A549 (cell line): Measurements from ENCODE around the gene SNRK. TPM values are rescaled to one million over a fixed set of nuclear protein-coding genes. Genes with fewer than 3 reads are reported as not detected.

ENCODE experiments used
- ATAC-seq, 2 experiments: fragments of 200-7000 bp in 1 of 2; fragments of >200 bp in 1 of 2; cut with Nextera tagmentation in 1 of 2; cut with Tn5 transposase in 1 of 2; 3 replicates each; pipeline versions ENCODE4 v1.8.0 to v1.9.1; 2018 to 2020; ENCODE audit warnings: mild to moderate bottlenecking in 1 of 2, moderate library complexity in 1 of 2
- CTCF ChIA-PET: fragments of 300-600 bp; sonication (Branson Sonifier 250); formaldehyde crosslinking; extraction: SDS; loops from one replicate; lab custom pipeline; 2021; ENCODE audit warnings: antibody characterized with exemption, inconsistent platforms; lab: Yijun Ruan, JAX
- POLR2A ChIA-PET: fragments of 350-600 bp; formaldehyde crosslinking; extraction: SDS; loops from one replicate; lab custom pipeline; 2021; ENCODE audit warnings: antibody characterized with exemption, inconsistent platforms; lab: Yijun Ruan, JAX
- DNase-seq, 2 experiments: peaks; one replicate each; pipeline versions ENCODE4 v3.0.0 to v3.0.0-alpha.2; 2011 to 2016; ENCODE audit warnings: low read depth in 1 of 2, low spot score in 1 of 2
- FAIRE-seq: peaks from 2 replicates; lab custom pipeline; 2011; peaks lifted over from hg19 to GRCh38; lab: Jason Lieb, UNC
- H3K27ac ChIP-seq, 2 experiments: fragments of >200 bp; sonication (Bioruptor Twin); formaldehyde crosslinking; 3 replicates each; pipeline ENCODE4 v1.5.1; 2016 to 2017
- H3K4me1 ChIP-seq: fragments of >200 bp; sonication (Bioruptor Twin); formaldehyde crosslinking; 3 replicates; pipeline ENCODE4 v1.6.1; 2016
- H3K4me2 ChIP-seq: fragments of >200 bp; sonication (Bioruptor Twin); formaldehyde crosslinking; 3 replicates; pipeline ENCODE4 v1.6.1; 2016
- H3K4me3 ChIP-seq: fragments of >200 bp; sonication (Bioruptor Twin); formaldehyde crosslinking; 3 replicates; pipeline ENCODE4 v1.5.1; 2016
- H3K9me3 ChIP-seq: fragments of >200 bp; sonication (Bioruptor Twin); formaldehyde crosslinking; 3 replicates; pipeline ENCODE4 v1.6.1; 2016
- CHD2 ChIP-seq: fragments of 150-350 bp; IDR thresholded peaks from 2 replicates; pipeline ENCODE4 v1.6.1; 2014; ENCODE audit warnings: low read length; ENCODE audit not compliant: partially characterized antibody
- CHD4 ChIP-seq: fragments of 200-600 bp; sonication (generic); IDR thresholded peaks from 2 replicates; pipeline ENCODE4 v1.6.1; 2016; ENCODE audit warnings: antibody characterized with exemption, mild to moderate bottlenecking, borderline replicate concordance
- CTCF ChIP-seq: fragments of >200 bp; sonication (Bioruptor Twin); formaldehyde crosslinking; IDR thresholded peaks from 3 replicates; pipeline ENCODE4 v1.5.1; 2016
- EP300 ChIP-seq, 2 experiments: fragments of >200 bp; sonication (Bioruptor Twin); formaldehyde crosslinking; IDR thresholded peaks; 2 replicates in 1 of 2; 3 replicates in 1 of 2; pipeline ENCODE4 v1.6.1; 2016 to 2017
- FOSB ChIP-seq: fragments of 250-450 bp; sonication (Bioruptor Pico); IDR thresholded peaks from 2 replicates; pipeline ENCODE4 v1.5.0; 2020; ENCODE audit warnings: mild to moderate bottlenecking, moderate library complexity
- FOXS1 ChIP-seq: fragments of 250-450 bp; sonication (Bioruptor Pico); IDR thresholded peaks from 2 replicates; pipeline ENCODE4 v1.5.0; 2020; ENCODE audit warnings: mild to moderate bottlenecking, moderate library complexity
- HOXB5 ChIP-seq: fragments of 250-450 bp; sonication (Bioruptor Pico); IDR thresholded peaks from 2 replicates; pipeline ENCODE4 v1.5.0; 2020; ENCODE audit warnings: mild to moderate bottlenecking, moderate library complexity
- JUN ChIP-seq, 2 experiments: fragments of >200 bp; sonication (Bioruptor Twin); formaldehyde crosslinking; IDR thresholded peaks; 2 replicates in 1 of 2; 3 replicates in 1 of 2; pipeline ENCODE4 v1.6.1; 2016 to 2017
- JUNB ChIP-seq: fragments of >200 bp; sonication (Bioruptor Twin); formaldehyde crosslinking; IDR thresholded peaks from 2 replicates; pipeline ENCODE4 v1.6.1; 2016
- MAX ChIP-seq: IDR thresholded peaks from 2 replicates; pipeline ENCODE4 v1.6.1; 2012
- PHF8 ChIP-seq: fragments of 200-600 bp; sonication (generic); IDR thresholded peaks from 2 replicates; pipeline ENCODE4 v1.6.1; 2016; ENCODE audit warnings: low read depth, mild to moderate bottlenecking, antibody characterized with exemption, moderate library complexity, borderline replicate concordance
- POLR2AphosphoS2 ChIP-seq: conservative IDR thresholded peaks from 2 replicates; pipeline ENCODE4 v1.6.1; 2012; ENCODE audit warnings: low read length, improper control_type of control experiment, inconsistent platforms
- RAD21 ChIP-seq, 2 experiments: fragments of >200 bp in 1 of 2; sonication (Bioruptor Twin) in 1 of 2; formaldehyde crosslinking in 1 of 2; IDR thresholded peaks in 1 of 2; conservative IDR thresholded peaks in 1 of 2; 2 replicates in 1 of 2; 3 replicates in 1 of 2; pipeline ENCODE4 v1.6.1; 2012 to 2018; ENCODE audit warnings: inconsistent platforms in 1 of 2
- TFCP2L1 ChIP-seq: fragments of 250-450 bp; sonication (Bioruptor Pico); IDR thresholded peaks from 2 replicates; pipeline ENCODE4 v1.5.0; 2021; ENCODE audit warnings: mild to moderate bottlenecking
- WGBS: methylation state at CpG from one replicate; pipeline ENCODE4 v1.1.6; 2017; ENCODE audit errors: missing lambda C conversion rate; 5-methylcytosine and 5-hydroxymethylcytosine counted together
- polyA plus RNA-seq, 4 experiments: library from polyadenylated mRNA; depleted of rRNA in 3 of 4; stranded (reverse); fragments of >200 nt; fragmentation: RNase III in 1 of 4; extraction: RNeasy Plus Mini Kit Qiagen cat#74134 plus additional on column Dnase treatment in 1 of 4; gene quantifications; 2 replicates in 3 of 4; 3 replicates in 1 of 4; pipeline ENCODE4 v1.2.3, GENCODE V29; 2011 to 2017
- TF ChIP-seq, protein P1 (sequence below): fragments of 450-650 bp; IDR thresholded peaks from 2 replicates; pipeline ENCODE4 v1.6.1; 2014; ENCODE audit warnings: antibody characterized with exemption
- TF ChIP-seq, protein P2 (sequence below): fragments of 250-450 bp; sonication (Bioruptor Pico); IDR thresholded peaks from 2 replicates; pipeline ENCODE4 v1.5.0; 2021; ENCODE audit warnings: mild to moderate bottlenecking, moderate library complexity, borderline replicate concordance
- TF ChIP-seq, protein P3 (sequence below): IDR thresholded peaks from 2 replicates; pipeline ENCODE4 v1.6.1; 2012; ENCODE audit warnings: low read depth, borderline replicate concordance
- TF ChIP-seq, protein P4 (sequence below): fragments of >200 bp; sonication (Bioruptor Twin); formaldehyde crosslinking; IDR thresholded peaks from 3 replicates; pipeline ENCODE4 v1.6.1; 2016

Gene SNRK
- polyA plus RNA-seq, 2 of the 4 experiments (the other 2 are of a cell fraction): 3.5 to 7.2 TPM

- ATAC-seq (no peak), DNase-seq (no peak), FAIRE-seq (no peak)
- Histone ChIP-seq H3K4me1 (no peaks in the 10 kb centered on the region), H3K4me2 (no peak overlapping the region), H3K4me3 (no peak overlapping the region), H3K27ac (no peak overlapping the region), H3K9me3 (no peaks in the 10 kb centered on the region)
- ChIA-PET CTCF (no interaction called here), POLR2A (no interaction called here)
- WGBS: 36% methylated on average over 2 of the region's 2 CpGs
- TF ChIP-seq, protein P1, sequence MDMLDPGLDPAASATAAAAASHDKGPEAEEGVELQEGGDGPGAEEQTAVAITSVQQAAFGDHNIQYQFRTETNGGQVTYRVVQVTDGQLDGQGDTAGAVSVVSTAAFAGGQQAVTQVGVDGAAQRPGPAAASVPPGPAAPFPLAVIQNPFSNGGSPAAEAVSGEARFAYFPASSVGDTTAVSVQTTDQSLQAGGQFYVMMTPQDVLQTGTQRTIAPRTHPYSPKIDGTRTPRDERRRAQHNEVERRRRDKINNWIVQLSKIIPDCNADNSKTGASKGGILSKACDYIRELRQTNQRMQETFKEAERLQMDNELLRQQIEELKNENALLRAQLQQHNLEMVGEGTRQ: no peak
- no peak for TF ChIP-seq HOXB5 (CRISPR knock-in tag)
- TF ChIP-seq CTCF: no peak
- TF ChIP-seq, protein P2, sequence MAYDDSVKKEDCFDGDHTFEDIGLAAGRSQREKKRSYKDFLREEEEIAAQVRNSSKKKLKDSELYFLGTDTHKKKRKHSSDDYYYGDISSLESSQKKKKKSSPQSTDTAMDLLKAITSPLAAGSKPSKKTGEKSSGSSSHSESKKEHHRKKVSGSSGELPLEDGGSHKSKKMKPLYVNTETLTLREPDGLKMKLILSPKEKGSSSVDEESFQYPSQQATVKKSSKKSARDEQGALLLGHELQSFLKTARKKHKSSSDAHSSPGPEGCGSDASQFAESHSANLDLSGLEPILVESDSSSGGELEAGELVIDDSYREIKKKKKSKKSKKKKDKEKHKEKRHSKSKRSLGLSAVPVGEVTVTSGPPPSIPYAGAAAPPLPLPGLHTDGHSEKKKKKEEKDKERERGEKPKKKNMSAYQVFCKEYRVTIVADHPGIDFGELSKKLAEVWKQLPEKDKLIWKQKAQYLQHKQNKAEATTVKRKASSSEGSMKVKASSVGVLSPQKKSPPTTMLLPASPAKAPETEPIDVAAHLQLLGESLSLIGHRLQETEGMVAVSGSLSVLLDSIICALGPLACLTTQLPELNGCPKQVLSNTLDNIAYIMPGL (CRISPR knock-in tag): no peak
- TF ChIP-seq MAX: no peak
- no peak for TF ChIP-seq PHF8
- TF ChIP-seq RAD21 (conservative IDR thresholded peaks at IDR 0.05 in 1 of 2, IDR thresholded peaks at IDR 0.05 in 1 of 2): no peak
- TF ChIP-seq, protein P3, sequence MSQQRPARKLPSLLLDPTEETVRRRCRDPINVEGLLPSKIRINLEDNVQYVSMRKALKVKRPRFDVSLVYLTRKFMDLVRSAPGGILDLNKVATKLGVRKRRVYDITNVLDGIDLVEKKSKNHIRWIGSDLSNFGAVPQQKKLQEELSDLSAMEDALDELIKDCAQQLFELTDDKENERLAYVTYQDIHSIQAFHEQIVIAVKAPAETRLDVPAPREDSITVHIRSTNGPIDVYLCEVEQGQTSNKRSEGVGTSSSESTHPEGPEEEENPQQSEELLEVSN: no peak
- no peak for TF ChIP-seq POLR2AphosphoS2
- TF ChIP-seq FOXS1 (CRISPR knock-in tag): no peak
- TF ChIP-seq JUNB: no peak
Measured at GRCh38 chr3:43270078-43270477, 16.3 kb upstream of the SNRK start.

DNA sequence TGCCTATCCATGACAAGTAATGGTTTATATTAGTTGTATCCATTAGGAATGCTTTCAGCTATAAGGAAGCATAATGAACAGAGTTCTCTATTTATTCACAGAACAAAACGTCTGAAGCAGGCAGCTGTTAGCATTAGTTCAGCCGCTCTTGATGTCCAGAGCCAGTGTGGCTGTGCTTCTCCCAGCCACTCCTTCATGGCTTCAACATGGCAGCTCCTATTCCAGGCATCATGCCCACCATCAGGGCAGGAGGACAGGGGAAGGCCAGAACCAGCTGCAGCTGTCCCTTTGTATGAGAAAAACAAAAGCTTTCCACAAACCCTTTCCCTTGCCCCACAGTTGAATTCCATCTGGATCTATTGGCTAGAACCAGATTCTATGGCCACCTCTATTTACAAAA is 12.9 kb upstream of the SNRK start:
- 35% methylated on average over 2 of the region's 2 CpGs for WGBS
- DNase-seq: no peak
- Histone ChIP-seq H3K4me2 (no peak overlapping the region), H3K9me3 (no peaks in the 10 kb centered on the region), H3K27ac (no peak overlapping the region), H3K4me3 (no peak overlapping the region), H3K4me1 (no peaks in the 10 kb centered on the region)
- TF ChIP-seq HOXB5 (CRISPR knock-in tag): no peak
- no peak for TF ChIP-seq JUNB
- no peak for TF ChIP-seq EP300 (IDR thresholded peaks at IDR 0.05)
- TF ChIP-seq CHD4: no peak
- TF ChIP-seq TFCP2L1 (CRISPR knock-in tag): no peak
- no peak for TF ChIP-seq JUN (IDR thresholded peaks at IDR 0.05)
- no peak for TF ChIP-seq FOSB (CRISPR knock-in tag)
- TF ChIP-seq CHD2: no peak
- TF ChIP-seq FOXS1 (CRISPR knock-in tag): no peak
- TF ChIP-seq, protein P4, sequence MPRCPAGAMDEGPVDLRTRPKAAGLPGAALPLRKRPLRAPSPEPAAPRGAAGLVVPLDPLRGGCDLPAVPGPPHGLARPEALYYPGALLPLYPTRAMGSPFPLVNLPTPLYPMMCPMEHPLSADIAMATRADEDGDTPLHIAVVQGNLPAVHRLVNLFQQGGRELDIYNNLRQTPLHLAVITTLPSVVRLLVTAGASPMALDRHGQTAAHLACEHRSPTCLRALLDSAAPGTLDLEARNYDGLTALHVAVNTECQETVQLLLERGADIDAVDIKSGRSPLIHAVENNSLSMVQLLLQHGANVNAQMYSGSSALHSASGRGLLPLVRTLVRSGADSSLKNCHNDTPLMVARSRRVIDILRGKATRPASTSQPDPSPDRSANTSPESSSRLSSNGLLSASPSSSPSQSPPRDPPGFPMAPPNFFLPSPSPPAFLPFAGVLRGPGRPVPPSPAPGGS: no peak
- ChIA-PET CTCF (no interaction called here), POLR2A (no interaction called here)
- FAIRE-seq: no peak
- no peak for ATAC-seq
